Mesendoderm (in vitro differentiated cells): ENCODE data around the gene MLF2.
"Not testable (repeated sequence)": the region's sequence is repeated elsewhere in the genome, so short reads cannot be mapped to it uniquely, and the experiment has no call there.

ENCODE experiments used
- DNase-seq: peaks from one replicate; pipeline ENCODE4 v3.0.0; 2013
- H2AK5ac ChIP-seq: 2 replicates; pipeline ENCODE4 v1.6.1; 2013; ENCODE audit warnings: low read length, inconsistent platforms
- H2BK120ac ChIP-seq: 2 replicates; pipeline ENCODE4 v1.6.1; 2013; ENCODE audit warnings: low read depth, mild to moderate bottlenecking, low read length, moderate library complexity, mixed read lengths
- H2BK15ac ChIP-seq: replicated peaks from 2 replicates; pipeline ENCODE4 v1.6.1; 2013; ENCODE audit warnings: low read depth, mild to moderate bottlenecking, moderate library complexity
- H2BK5ac ChIP-seq: 2 replicates; pipeline ENCODE4 v1.6.1; 2013; ENCODE audit warnings: low read length, inconsistent platforms
- H3K18ac ChIP-seq: 2 replicates; pipeline ENCODE4 v1.6.1; 2013; ENCODE audit warnings: mild to moderate bottlenecking, low read length, mixed read lengths
- H3K23ac ChIP-seq: one replicate; pipeline ENCODE4 v1.6.1; 2013; ENCODE audit warnings: low read length
- H3K27ac ChIP-seq: 2 replicates; pipeline ENCODE4 v1.5.1; 2013; ENCODE audit warnings: low read depth, mild to moderate bottlenecking, inconsistent platforms, low read length, moderate library complexity
- H3K27me3 ChIP-seq: 2 replicates; pipeline ENCODE4 v1.6.1; 2013; ENCODE audit warnings: low read length, control low read depth, mild to moderate bottlenecking, inconsistent platforms; ENCODE audit not compliant: insufficient read depth, poor library complexity
- H3K36me3 ChIP-seq: 2 replicates; pipeline ENCODE4 v1.6.1; 2013; ENCODE audit warnings: low read length, inconsistent platforms; ENCODE audit not compliant: control insufficient read depth, insufficient read depth
- H3K4ac ChIP-seq: one replicate; pipeline ENCODE4 v1.6.1; 2013; ENCODE audit warnings: low read depth, mild to moderate bottlenecking, low read length, moderate library complexity
- H3K4me1 ChIP-seq: 2 replicates; pipeline ENCODE4 v1.6.1; 2013; ENCODE audit warnings: low read depth, low read length, inconsistent platforms; ENCODE audit not compliant: control insufficient read depth
- H3K4me2 ChIP-seq: 2 replicates; pipeline ENCODE4 v1.6.1; 2013; ENCODE audit warnings: low read length
- H3K4me3 ChIP-seq: 2 replicates; pipeline ENCODE4 v1.5.1; 2013; ENCODE audit warnings: mild to moderate bottlenecking, low read length
- H3K56ac ChIP-seq: one replicate; pipeline ENCODE4 v1.6.1; 2013; ENCODE audit warnings: low read length
- H3K79me1 ChIP-seq: 2 replicates; pipeline ENCODE4 v1.6.1; 2013; ENCODE audit warnings: low read length, inconsistent platforms
- H3K79me2 ChIP-seq: 2 replicates; pipeline ENCODE4 v1.6.1; 2013; ENCODE audit warnings: mild to moderate bottlenecking, low read length; ENCODE audit not compliant: control insufficient read depth, insufficient read depth
- H3K9ac ChIP-seq: 2 replicates; pipeline ENCODE4 v1.6.1; 2013; ENCODE audit warnings: low read length, inconsistent platforms
- H4K5ac ChIP-seq: one replicate; pipeline ENCODE4 v1.6.1; 2013; ENCODE audit warnings: low read length
- H4K8ac ChIP-seq: one replicate; pipeline ENCODE4 v1.6.1; 2013; ENCODE audit warnings: low read depth, mild to moderate bottlenecking, control low read depth, low read length, moderate library complexity
- WGBS: extraction: QIAGEN DNeasy Blood & Tissue Kit; methylation state at CpG from one replicate; pipeline ENCODE4 v1.1.7; 2013; ENCODE audit warnings: low lambda C conversion rate, missing lambda C conversion rate; ENCODE audit not compliant: insufficient coverage; ENCODE audit errors: extremely low coverage; 5-methylcytosine and 5-hydroxymethylcytosine counted together

Gene MLF2

GRCh38 chr12:6748761-6749160 is 4.2 kb downstream of the MLF2 start:
- Histone ChIP-seq H3K23ac (no peak overlapping the region), H3K27ac (no peak overlapping the region), H3K4me2 (no peak overlapping the region), H3K4me1 (peaks cover under 1% of the 10 kb centered on the region), H3K56ac (no peak overlapping the region), H2BK15ac (no peak overlapping the region), H3K79me2 (peaks cover 10% of the 10 kb centered on the region), H4K8ac (no peak overlapping the region), H2BK5ac (no peak overlapping the region), H3K4me3 (no peak overlapping the region), H3K4ac (no peak overlapping the region), H3K79me1 (peaks cover 12% of the 10 kb centered on the region), H2AK5ac (no peak overlapping the region), H3K36me3 (peaks cover 22% of the 10 kb centered on the region), H4K5ac (no peak overlapping the region), H3K18ac (no peak overlapping the region), H3K9ac (no peak overlapping the region), H2BK120ac (no peak overlapping the region), H3K27me3 (no peaks in the 10 kb centered on the region)
- WGBS: no CpG with 5 or more reads among the region's 28 CpGs
- DNase-seq: no peak

- Histone ChIP-seq H3K4me2 (no peak overlapping the region), H2AK5ac (no peak overlapping the region), H4K5ac (no peak overlapping the region), H2BK15ac (no peak overlapping the region), H3K9ac (no peak overlapping the region), H3K27me3 (no peaks in the 10 kb centered on the region), H3K56ac (no peak overlapping the region), H3K18ac (no peak overlapping the region), H3K79me1 (peaks cover 11% of the 10 kb centered on the region), H3K4me1 (no peaks in the 10 kb centered on the region), H3K27ac (no peak overlapping the region), H2BK120ac (no peak overlapping the region), H3K36me3 (peaks cover 22% of the 10 kb centered on the region), H2BK5ac (no peak overlapping the region), H3K79me2 (peaks cover 6% of the 10 kb centered on the region), H4K8ac (no peak overlapping the region), H3K4ac (no peak overlapping the region), H3K4me3 (no peak overlapping the region), H3K23ac (no peak overlapping the region)
- no CpG with 5 or more reads among the region's 4 CpGs for WGBS
- DNase-seq: no peak
Observed at GRCh38 chr12:6747216-6747615, 5.7 kb downstream of the MLF2 start.

GRCh38 chr12:6745741-6746525 is 7.0 kb downstream of the MLF2 start:
- Histone ChIP-seq H2BK120ac (no peak overlapping the region), H3K4me1 (no peaks in the 10 kb centered on the region), H3K79me1 (peaks cover 2% of the 10 kb centered on the region), H3K23ac (no peak overlapping the region), H2BK15ac (no peak overlapping the region), H3K4me3 (no peak overlapping the region), H3K18ac (no peak overlapping the region), H3K56ac (no peak overlapping the region), H3K79me2 (no peaks in the 10 kb centered on the region), H3K36me3 (peaks cover 22% of the 10 kb centered on the region), H2BK5ac (no peak overlapping the region), H4K8ac (no peak overlapping the region), H3K4ac (no peak overlapping the region), H4K5ac (no peak overlapping the region), H3K4me2 (no peak overlapping the region), H3K9ac (no peak overlapping the region), H3K27ac (no peak overlapping the region), H3K27me3 (no peaks in the 10 kb centered on the region), H2AK5ac (no peak overlapping the region)
- no CpG with 5 or more reads among the region's 13 CpGs for WGBS
- DNase-seq: no peak

- not testable (repeated sequence) for H3K27me3 ChIP-seq, H2AK5ac ChIP-seq, H4K5ac ChIP-seq, H3K4me2 ChIP-seq, H3K79me1 ChIP-seq, H2BK5ac ChIP-seq, H3K9ac ChIP-seq, H4K8ac ChIP-seq, DNase-seq, H3K18ac ChIP-seq, H3K27ac ChIP-seq, H3K23ac ChIP-seq, H3K4me1 ChIP-seq, H3K4ac ChIP-seq, H3K79me2 ChIP-seq, H3K4me3 ChIP-seq, H2BK15ac ChIP-seq, H2BK120ac ChIP-seq, H3K56ac ChIP-seq
- peaks cover 11% of the 10 kb centered on the region for H3K36me3 ChIP-seq
- WGBS: no CpG with 5 or more reads among the region's 7 CpGs
Observed at GRCh38 chr12:6743300-6743699, 9.6 kb downstream of the MLF2 start.

- no peaks in the 10 kb centered on the region for H3K27me3 ChIP-seq
- no peak for DNase-seq
- no peak overlapping the region for H2AK5ac ChIP-seq
- no peaks in the 10 kb centered on the region for H3K4me1 ChIP-seq
- H3K4me3 ChIP-seq: no peak overlapping the region
- no peaks in the 10 kb centered on the region for H3K79me1 ChIP-seq
- H4K5ac ChIP-seq: no peak overlapping the region
- no peak overlapping the region for H2BK120ac ChIP-seq
- H2BK5ac ChIP-seq: no peak overlapping the region
- H4K8ac ChIP-seq: no peak overlapping the region
- no peaks in the 10 kb centered on the region for H3K79me2 ChIP-seq
- H3K4me2 ChIP-seq: no peak overlapping the region
- H2BK15ac ChIP-seq: no peak overlapping the region
- no peak overlapping the region for H3K18ac ChIP-seq
- no peak overlapping the region for H3K56ac ChIP-seq
- H3K36me3 ChIP-seq: peaks cover 10% of the 10 kb centered on the region
- WGBS: no CpG with 5 or more reads among the region's 3 CpGs
- no peak overlapping the region for H3K23ac ChIP-seq
- H3K27ac ChIP-seq: no peak overlapping the region
- no peak overlapping the region for H3K4ac ChIP-seq
- no peak overlapping the region for H3K9ac ChIP-seq
Observed at GRCh38 chr12:6742834-6743233, 10.1 kb downstream of the MLF2 start.

- not testable (repeated sequence) for H2BK120ac ChIP-seq, H3K27me3 ChIP-seq, H3K4ac ChIP-seq, H2BK15ac ChIP-seq, H3K4me2 ChIP-seq, H3K56ac ChIP-seq, H3K4me3 ChIP-seq, H3K4me1 ChIP-seq, H2AK5ac ChIP-seq, DNase-seq, H3K27ac ChIP-seq, H2BK5ac ChIP-seq, H3K36me3 ChIP-seq, H3K79me1 ChIP-seq, H3K23ac ChIP-seq, H4K8ac ChIP-seq, H3K79me2 ChIP-seq, H3K9ac ChIP-seq, H4K5ac ChIP-seq, H3K18ac ChIP-seq
- WGBS: no CpG with 5 or more reads among the region's 12 CpGs
Observed at GRCh38 chr12:6742080-6742479, 10.9 kb downstream of the MLF2 start.
